Naive thymus-derived CD4-positive, alpha-beta T cell (primary cell): ENCODE measurements around the gene HSPB7. TPM values are rescaled to one million over a fixed set of nuclear protein-coding genes. Genes with fewer than 3 reads are reported as not detected.

Experiments used
- polyA plus RNA-seq, 2 donors: library from polyadenylated mRNA; unstranded; fragments of 300-500 nt; fragmentation: Illumina TruSeq; gene quantifications; one replicate each; pipeline ENCODE4 v1.2.3, GENCODE V29; 2021
- total RNA-seq, 6 experiments: library from RNA in 5 of 6; stranded (reverse) in 5 of 6; gene quantifications; 1 replicate in 5 of 6; 2 replicates in 1 of 6; pipeline ENCODE4 v1.2.3 and lab custom pipeline; 2021 to 2026

Gene HSPB7
- total and polyA plus RNA-seq, 7 experiments from 2014 or later, result not detected

Other genes starting within 250 kb of the HSPB7 start
- gene UQCRHL, start 210.4 kb downstream of the HSPB7 start, total RNA-seq, result 1 to 10 TPM in 3 of 5 experiments, under 1 TPM in 2; 0.69 to 1.9 (median 1.4) TPM
- gene UQCRHL, start 210.4 kb downstream of the HSPB7 start, polyA plus RNA-seq, result 1 to 10 TPM in 1 of 2 donors, under 1 TPM in 1; 0.43 to 1.1 TPM
- 10 to 100 TPM; 72.1 to 92.1 (median 82.9) TPM for gene SPEN, start 170.3 kb downstream of the HSPB7 start, total RNA-seq
- 10 to 100 TPM; 10.1 to 46.7 TPM for gene SPEN, start 170.3 kb downstream of the HSPB7 start, polyA plus RNA-seq
- gene ZBTB17, start 41.9 kb downstream of the HSPB7 start, total RNA-seq, result 10 to 100 TPM; 47.3 to 85.1 (median 65.0) TPM
- gene ZBTB17, start 41.9 kb downstream of the HSPB7 start, polyA plus RNA-seq, result 10 to 100 TPM; 11.2 to 33.7 TPM
- not detected for gene SRARP, start 13.8 kb downstream of the HSPB7 start, total RNA-seq
- not detected for gene SRARP, start 13.8 kb downstream of the HSPB7 start, polyA plus RNA-seq
- gene CLCNKA, start 4.0 kb upstream of the HSPB7 start, total RNA-seq, result not detected
- not detected for gene CLCNKA, start 4.0 kb upstream of the HSPB7 start, polyA plus RNA-seq
- not detected for gene CLCNKB, start 25.7 kb upstream of the HSPB7 start, total RNA-seq
- gene CLCNKB, start 25.7 kb upstream of the HSPB7 start, polyA plus RNA-seq, result not detected
- gene FAM131C, start 55.6 kb upstream of the HSPB7 start, total RNA-seq, result 1 to 10 TPM in 1 of 5 experiments, not detected in 4; 1.3 TPM
- not detected for gene FAM131C, start 55.6 kb upstream of the HSPB7 start, polyA plus RNA-seq
- under 1 TPM in 2 of 5 experiments, not detected in 3; 0.59 to 0.61 TPM for gene EPHA2, start 138.0 kb upstream of the HSPB7 start, total RNA-seq
- gene EPHA2, start 138.0 kb upstream of the HSPB7 start, polyA plus RNA-seq, result under 1 TPM in 1 of 2 donors, not detected in 1; 0.30 TPM
- gene ARHGEF19, start 194.6 kb upstream of the HSPB7 start, total RNA-seq, result 10 to 100 TPM in 3 of 5 experiments, 1 to 10 TPM in 2; 8.8 to 12.4 (median 10.5) TPM
- gene ARHGEF19, start 194.6 kb upstream of the HSPB7 start, polyA plus RNA-seq, result 1 to 10 TPM; 5.1 to 9.0 TPM
- 10 to 100 TPM in 2 of 5 experiments, 1 to 10 TPM in 3; 6.6 to 11.4 (median 8.8) TPM for gene CPLANE2, start 219.1 kb upstream of the HSPB7 start, total RNA-seq
- gene CPLANE2, start 219.1 kb upstream of the HSPB7 start, polyA plus RNA-seq, result 1 to 10 TPM; 3.0 to 3.6 TPM